ENCODE measurements around the gene SLC39A11. TPM values are rescaled to one million over a fixed set of nuclear protein-coding genes. Genes with fewer than 3 reads are reported as not detected.

SLC39A11 gene
- total and polyA plus RNA-seq, 2 of the 13 experiments (the other 11 are each of a cell fraction or from before 2014, with no cell fraction given) = 17.2 to 31.5 TPM

- TF ChIP-seq PBX3 (CRISPR knock-in tag; IDR thresholded peaks at IDR 0.05; ENCODE audit: borderline replicate concordance) = no peak
- no peak for TF ChIP-seq AGO2 (optimal IDR thresholded peaks at IDR 0.05; ENCODE audit: low read depth, low read length)
- peak; percentile 40 for TF ChIP-seq ZEB1 (IDR thresholded peaks at IDR 0.05; ENCODE audit: insufficient replicate concordance, low read depth)
- peak; percentile 90 for TF ChIP-seq GABPB1 (CRISPR knock-in tag; IDR thresholded peaks at IDR 0.05)
- TF ChIP-seq ZNF496 (CRISPR knock-in tag; IDR thresholded peaks at IDR 0.05; ENCODE audit: insufficient replicate concordance) = no peak
- no peak for TF ChIP-seq RFX3 (CRISPR knock-in tag; IDR thresholded peaks at IDR 0.05)
- no peak for TF ChIP-seq PAF1 (CRISPR knock-in tag; IDR thresholded peaks at IDR 0.05)
- peak in 1 of 2 experiments; percentile 86; a peak in 2 of 4 replicates for TF ChIP-seq KLF16 (CRISPR knock-in tag; IDR thresholded peaks at IDR 0.05)
- TF ChIP-seq, protein P1, sequence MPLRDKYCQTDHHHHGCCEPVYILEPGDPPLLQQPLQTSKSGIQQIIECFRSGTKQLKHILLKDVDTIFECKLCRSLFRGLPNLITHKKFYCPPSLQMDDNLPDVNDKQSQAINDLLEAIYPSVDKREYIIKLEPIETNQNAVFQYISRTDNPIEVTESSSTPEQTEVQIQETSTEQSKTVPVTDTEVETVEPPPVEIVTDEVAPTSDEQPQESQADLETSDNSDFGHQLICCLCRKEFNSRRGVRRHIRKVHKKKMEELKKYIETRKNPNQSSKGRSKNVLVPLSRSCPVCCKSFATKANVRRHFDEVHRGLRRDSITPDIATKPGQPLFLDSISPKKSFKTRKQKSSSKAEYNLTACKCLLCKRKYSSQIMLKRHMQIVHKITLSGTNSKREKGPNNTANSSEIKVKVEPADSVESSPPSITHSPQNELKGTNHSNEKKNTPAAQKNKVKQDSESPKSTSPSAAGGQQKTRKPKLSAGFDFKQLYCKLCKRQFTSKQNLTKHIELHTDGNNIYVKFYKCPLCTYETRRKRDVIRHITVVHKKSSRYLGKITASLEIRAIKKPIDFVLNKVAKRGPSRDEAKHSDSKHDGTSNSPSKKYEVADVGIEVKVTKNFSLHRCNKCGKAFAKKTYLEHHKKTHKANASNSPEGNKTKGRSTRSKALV (CRISPR knock-in tag; IDR thresholded peaks at IDR 0.05) = no peak; the same call in 1 of the 2 replicates
- no peak for TF ChIP-seq MED13 (CRISPR knock-in tag; IDR thresholded peaks at IDR 0.05)
- TF ChIP-seq KAT7 (CRISPR knock-in tag; IDR thresholded peaks at IDR 0.05; ENCODE audit: borderline replicate concordance) = no peak; the same call in 1 of the 2 replicates
- no peak for TF ChIP-seq ARID3A (IDR thresholded peaks at IDR 0.05; ENCODE audit: low read depth, low read length)
- TF ChIP-seq ZNF33B (CRISPR knock-in tag; IDR thresholded peaks at IDR 0.05) = peak; percentile 92
- no peak for TF ChIP-seq ZNF737 (CRISPR knock-in tag; IDR thresholded peaks at IDR 0.05; ENCODE audit: borderline replicate concordance)
- TF ChIP-seq ZNF431 (CRISPR knock-in tag; IDR thresholded peaks at IDR 0.05; ENCODE audit: borderline replicate concordance, low read depth) = no peak
- TF ChIP-seq, protein P2, sequence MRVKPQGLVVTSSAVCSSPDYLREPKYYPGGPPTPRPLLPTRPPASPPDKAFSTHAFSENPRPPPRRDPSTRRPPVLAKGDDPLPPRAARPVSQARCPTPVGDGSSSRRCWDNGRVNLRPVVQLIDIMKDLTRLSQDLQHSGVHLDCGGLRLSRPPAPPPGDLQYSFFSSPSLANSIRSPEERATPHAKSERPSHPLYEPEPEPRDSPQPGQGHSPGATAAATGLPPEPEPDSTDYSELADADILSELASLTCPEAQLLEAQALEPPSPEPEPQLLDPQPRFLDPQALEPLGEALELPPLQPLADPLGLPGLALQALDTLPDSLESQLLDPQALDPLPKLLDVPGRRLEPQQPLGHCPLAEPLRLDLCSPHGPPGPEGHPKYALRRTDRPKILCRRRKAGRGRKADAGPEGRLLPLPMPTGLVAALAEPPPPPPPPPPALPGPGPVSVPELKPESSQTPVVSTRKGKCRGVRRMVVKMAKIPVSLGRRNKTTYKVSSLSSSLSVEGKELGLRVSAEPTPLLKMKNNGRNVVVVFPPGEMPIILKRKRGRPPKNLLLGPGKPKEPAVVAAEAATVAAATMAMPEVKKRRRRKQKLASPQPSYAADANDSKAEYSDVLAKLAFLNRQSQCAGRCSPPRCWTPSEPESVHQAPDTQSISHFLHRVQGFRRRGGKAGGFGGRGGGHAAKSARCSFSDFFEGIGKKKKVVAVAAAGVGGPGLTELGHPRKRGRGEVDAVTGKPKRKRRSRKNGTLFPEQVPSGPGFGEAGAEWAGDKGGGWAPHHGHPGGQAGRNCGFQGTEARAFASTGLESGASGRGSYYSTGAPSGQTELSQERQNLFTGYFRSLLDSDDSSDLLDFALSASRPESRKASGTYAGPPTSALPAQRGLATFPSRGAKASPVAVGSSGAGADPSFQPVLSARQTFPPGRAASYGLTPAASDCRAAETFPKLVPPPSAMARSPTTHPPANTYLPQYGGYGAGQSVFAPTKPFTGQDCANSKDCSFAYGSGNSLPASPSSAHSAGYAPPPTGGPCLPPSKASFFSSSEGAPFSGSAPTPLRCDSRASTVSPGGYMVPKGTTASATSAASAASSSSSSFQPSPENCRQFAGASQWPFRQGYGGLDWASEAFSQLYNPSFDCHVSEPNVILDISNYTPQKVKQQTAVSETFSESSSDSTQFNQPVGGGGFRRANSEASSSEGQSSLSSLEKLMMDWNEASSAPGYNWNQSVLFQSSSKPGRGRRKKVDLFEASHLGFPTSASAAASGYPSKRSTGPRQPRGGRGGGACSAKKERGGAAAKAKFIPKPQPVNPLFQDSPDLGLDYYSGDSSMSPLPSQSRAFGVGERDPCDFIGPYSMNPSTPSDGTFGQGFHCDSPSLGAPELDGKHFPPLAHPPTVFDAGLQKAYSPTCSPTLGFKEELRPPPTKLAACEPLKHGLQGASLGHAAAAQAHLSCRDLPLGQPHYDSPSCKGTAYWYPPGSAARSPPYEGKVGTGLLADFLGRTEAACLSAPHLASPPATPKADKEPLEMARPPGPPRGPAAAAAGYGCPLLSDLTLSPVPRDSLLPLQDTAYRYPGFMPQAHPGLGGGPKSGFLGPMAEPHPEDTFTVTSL (CRISPR knock-in tag; IDR thresholded peaks at IDR 0.05; ENCODE audit: borderline replicate concordance) = no peak
- 0 out of 2 replicates have a peak, but pooled peaks have one; percentile 22 for TF ChIP-seq ZNF34 (CRISPR knock-in tag; IDR thresholded peaks at IDR 0.05; ENCODE audit: borderline replicate concordance)
- peak; percentile 44 for TF ChIP-seq MED8 (CRISPR knock-in tag; IDR thresholded peaks at IDR 0.05; ENCODE audit: insufficient replicate concordance)
- TF ChIP-seq ISL2 (CRISPR knock-in tag; IDR thresholded peaks at IDR 0.05) = no peak
These were observed at the start of gene SLC39A11 (continued) for GRCh38 chr17:73092523-73093135.

All from HepG2 (cell line).